Activated CD8-positive, alpha-beta memory T cell treated with anti-CD3 and anti-CD28 coated beads for 48 hours (primary cell): ENCODE data around the gene PHACTR2.

Source experiments
- DNase-seq, 3 experiments: peaks; one replicate each; pipeline ENCODE4 v3.0.0-alpha.2; 2020; ENCODE audit warnings: low read depth in 2 of 3, low spot score in 2 of 3

The PHACTR2 gene

GRCh38 chr6:143803769-143804568 is 126.2 kb downstream of the PHACTR2 start:
- no peak for DNase-seq

GRCh38 chr6:143804835-143805239 is 127.1 kb downstream of the PHACTR2 start:
- DNase-seq, result no peak

- peak; percentile 45 to 66 (median 53) for DNase-seq
Observed at GRCh38 chr6:143806282-143807102, 128.7 kb downstream of the PHACTR2 start.

GRCh38 chr6:143807103-143807772 is 129.5 kb downstream of the PHACTR2 start:
- DNase-seq, result no peak

- no peak for DNase-seq
Observed at GRCh38 chr6:143810745-143811144, 133.0 kb downstream of the PHACTR2 start.

GRCh38 chr6:143811501-143812157 is 133.9 kb downstream of the PHACTR2 start:
- DNase-seq, result no peak

GRCh38 chr6:143817621-143818020 is 139.9 kb downstream of the PHACTR2 start:
- DNase-seq, result no peak

GRCh38 chr6:143821359-143821758 is 143.6 kb downstream of the PHACTR2 start:
- no peak for DNase-seq

GRCh38 chr6:143822584-143823024 is 144.8 kb downstream of the PHACTR2 start:
- no peak for DNase-seq

- DNase-seq, result no peak
Observed at GRCh38 chr6:143823548-143823947, 145.8 kb downstream of the PHACTR2 start.

- no peak for DNase-seq
Observed at GRCh38 chr6:143828572-143828971, 150.8 kb downstream of the PHACTR2 start.

- DNase-seq, result no peak
Observed at GRCh38 chr6:143836150-143836549, 158.4 kb downstream of the PHACTR2 start.

- DNase-seq, result no peak
Observed at GRCh38 chr6:143838395-143838794, 160.6 kb downstream of the PHACTR2 start.

- DNase-seq, result no peak
Observed at GRCh38 chr6:143839196-143839595, 161.4 kb downstream of the PHACTR2 start.

GRCh38 chr6:143840595-143841265 is 163.0 kb downstream of the PHACTR2 start:
- no peak for DNase-seq

- DNase-seq, result no peak
Observed at GRCh38 chr6:143842461-143842901, 164.7 kb downstream of the PHACTR2 start.

GRCh38 chr6:143842902-143843676 is 165.3 kb downstream of the PHACTR2 start, which contains the start of gene LTV1:
Gene LTV1, plus strand, starts transcription at chr6:143843338. Its CDS starts 140 bp downstream, at chr6:143843478.
- DNase-seq, result peak; percentile 77 to 84 (median 80)

- DNase-seq, result no peak
Observed at GRCh38 chr6:143843677-143843999, 165.9 kb downstream of the PHACTR2 start.

- no peak for DNase-seq
Observed at GRCh38 chr6:143844006-143844405, 166.2 kb downstream of the PHACTR2 start.

GRCh38 chr6:143845033-143845432 is 167.3 kb downstream of the PHACTR2 start:
- DNase-seq, result no peak
